GM19438 (cell line): ENCODE measurements around the gene SLC7A9.
"Not testable (repeated sequence)": the region's sequence is repeated elsewhere in the genome, so short reads cannot be mapped to it uniquely, and the experiment has no call there.

ENCODE experiments used
- ATAC-seq: cut with Tn5 transposase; IDR thresholded peaks from one replicate; pipeline ENCODE4 v1.9.1; 2021; ENCODE audit warnings: low read depth; ENCODE audit not compliant: unreplicated experiment

Gene SLC7A9

DNA sequence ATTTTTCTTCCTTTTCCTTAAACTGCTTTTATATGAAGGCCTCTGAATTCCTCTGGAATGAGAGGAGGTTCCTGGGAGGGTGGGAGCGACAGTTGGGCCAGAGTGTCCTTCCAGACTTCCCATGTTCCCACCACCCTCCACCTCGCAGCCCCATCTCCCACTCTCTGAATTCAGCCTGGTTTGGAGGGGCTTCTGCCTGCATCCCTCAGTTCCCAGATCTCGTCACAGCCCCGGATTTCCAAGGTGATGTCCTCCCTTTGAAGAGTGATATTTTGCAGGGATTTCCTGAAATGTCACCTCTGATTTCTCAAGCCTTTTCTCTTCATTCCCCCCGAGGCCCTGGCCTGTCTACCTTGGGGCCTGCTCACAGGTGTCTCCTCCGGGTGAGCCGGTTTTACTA, 16.7 kb upstream of the SLC7A9 start:
- ATAC-seq = no peak

DNA sequence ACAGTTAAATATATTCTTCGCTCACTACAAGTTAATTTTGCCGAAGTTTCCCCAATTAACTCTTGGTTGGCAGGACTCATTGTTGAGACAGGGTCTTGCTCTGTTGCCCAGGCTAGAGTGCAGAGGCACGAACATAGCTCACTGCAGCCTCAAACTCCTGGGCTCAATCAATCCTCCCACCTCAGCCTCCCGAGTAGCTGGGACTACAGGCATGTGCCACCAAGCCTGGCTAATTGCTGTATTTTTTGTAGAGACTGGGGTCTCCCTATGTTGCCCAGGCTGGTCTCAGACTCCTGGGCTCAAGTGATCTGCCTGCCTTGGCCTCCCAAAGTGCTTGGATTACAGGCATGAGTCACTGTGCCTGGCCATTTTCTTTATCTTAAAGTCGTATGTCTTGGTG, 15.7 kb upstream of the SLC7A9 start:
- ATAC-seq = not testable (repeated sequence)

DNA sequence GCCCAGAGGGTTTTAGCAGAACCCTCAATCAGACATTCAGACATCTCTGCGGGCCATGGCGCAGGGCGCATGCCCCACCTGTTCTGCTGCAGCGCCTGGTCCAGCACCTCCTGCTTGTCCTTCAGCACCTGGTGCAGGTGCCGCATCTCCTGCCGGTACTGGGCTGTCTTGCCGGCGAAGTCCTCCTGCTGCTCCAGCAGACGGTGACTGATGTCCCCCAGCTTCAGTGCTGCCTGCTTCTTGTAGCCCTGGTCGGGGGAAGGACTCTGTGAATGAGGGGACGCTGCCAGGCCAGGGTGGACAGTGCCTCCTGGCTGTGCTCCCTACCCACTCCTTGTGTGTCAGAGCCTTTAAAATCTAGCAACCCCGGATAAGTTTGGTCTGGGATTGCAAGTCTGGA, 12.2 kb upstream of the SLC7A9 start:
- ATAC-seq = no peak

DNA sequence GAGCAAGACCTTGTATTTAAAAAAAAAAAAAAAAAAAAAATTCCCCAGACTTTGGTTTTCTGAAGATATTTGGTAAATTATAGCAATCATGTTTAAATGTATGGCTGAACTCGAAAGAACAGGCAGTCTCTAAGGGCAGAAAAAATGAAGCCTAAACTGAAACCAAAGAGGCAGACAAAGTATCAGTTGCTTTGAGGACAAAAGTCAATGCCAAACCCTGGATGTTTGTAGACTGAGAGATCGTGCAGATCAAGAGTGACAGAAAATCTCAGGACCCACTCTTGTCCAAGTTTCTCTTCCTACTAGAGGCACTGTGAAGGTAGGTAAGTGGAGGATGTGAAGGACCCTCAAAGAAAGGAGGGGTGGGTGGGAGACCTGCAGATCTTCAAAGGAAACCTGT, 11.1 kb upstream of the SLC7A9 start:
- ATAC-seq = no peak

DNA sequence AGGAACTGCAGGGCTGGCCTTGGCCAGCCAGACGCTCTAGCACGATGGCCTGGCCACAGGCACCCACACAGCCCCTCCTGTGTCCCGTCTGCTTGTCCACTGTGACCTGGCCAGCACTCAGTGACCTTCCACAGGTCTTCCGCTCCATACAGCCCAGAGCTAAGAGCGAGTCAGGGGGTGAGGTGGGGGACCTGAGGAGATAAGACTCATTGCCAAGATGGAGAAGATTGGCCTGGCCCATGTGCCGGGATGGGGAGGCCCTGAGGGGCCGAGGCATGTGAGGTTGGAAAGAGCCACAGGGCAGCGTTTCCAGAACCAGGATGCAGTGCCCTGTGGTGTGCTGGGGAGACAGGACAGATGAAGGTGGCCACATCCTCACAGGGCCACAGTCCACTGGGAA, 10.2 kb upstream of the SLC7A9 start:
- no peak for ATAC-seq

DNA sequence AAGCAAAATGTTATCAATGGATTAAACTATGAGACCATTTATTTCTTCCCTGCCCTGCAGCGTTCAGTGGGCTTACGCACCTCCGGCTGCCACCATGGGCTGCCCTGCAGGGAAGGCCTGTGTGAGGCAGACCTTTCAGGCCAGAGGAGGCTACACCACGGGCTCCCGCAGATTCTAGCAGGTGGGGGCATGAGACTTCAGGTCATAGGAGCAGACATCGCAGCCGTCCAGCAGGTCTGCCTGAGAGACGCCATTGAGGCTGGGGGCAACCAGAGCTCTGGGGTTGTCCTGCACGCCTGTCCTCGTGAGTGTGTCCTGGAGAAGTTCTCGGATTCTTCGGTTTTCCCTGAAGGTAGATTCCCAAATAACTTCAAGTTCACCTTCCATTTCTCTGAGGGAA, 9.4 kb upstream of the SLC7A9 start:
- ATAC-seq = no peak

DNA sequence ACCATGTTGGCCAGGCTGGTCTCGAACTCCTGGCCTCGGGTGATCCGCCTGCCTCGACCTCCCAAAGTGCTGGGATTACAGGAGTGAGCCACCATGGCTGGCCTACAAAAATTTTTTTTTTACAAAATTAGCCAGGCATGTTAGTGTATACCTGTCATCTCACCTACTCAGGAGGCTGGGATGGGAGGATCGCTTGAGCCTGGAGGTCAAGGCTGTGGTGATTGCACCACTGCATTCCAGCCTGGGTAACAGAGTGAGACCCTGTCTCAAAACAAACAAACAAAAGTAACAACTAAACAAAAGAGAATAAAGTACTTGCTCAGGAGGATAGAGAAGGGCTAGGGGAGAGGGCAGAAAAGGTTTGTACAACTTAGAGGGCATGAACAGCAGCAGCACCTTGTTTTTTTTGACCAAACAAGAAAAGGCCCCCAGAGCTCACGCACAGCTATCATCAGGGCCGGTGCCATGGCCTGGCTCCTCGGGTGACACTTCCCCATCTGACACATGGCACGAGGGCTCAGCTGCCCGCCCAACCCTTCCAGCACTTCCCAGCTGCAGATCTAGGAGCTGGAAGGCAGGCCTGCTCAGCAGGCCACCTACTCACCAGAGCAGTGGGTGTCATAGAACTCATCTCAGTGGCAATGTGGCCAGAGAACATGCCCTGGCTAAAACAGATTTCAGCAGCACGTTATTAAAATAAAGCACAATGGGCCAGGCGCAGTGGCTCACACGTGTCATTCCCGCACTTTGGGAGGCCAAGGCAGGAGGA, 8.6 kb upstream of the SLC7A9 start:
- ATAC-seq = no peak

DNA sequence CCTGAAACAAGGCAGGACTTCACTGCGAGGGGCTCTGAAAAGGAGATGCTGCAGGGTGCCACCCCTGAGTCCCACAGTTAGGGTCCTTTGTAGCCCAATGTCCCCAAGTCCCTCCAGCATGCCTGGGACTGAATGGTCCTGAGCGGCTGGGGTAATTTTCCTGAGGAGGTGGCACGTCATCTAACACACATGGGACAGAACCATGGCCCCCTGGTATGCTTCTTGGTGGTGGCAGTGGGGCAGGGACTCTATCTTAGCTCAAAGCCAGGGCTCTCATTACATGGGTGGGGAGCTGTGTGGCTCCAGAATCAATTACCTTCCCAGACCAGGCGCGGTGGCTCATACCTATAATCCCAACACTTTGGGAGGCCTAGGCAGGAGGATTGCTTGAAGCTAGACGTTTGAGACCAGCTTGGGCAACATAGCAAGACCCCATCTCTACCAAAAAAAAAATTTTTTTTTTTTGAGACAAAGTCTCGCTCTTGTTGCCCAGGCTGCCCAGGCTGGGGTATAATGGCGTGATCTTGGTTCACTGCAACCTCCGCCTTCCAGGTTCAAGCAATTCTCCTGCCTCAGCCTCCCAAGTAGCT, 7.9 kb upstream of the SLC7A9 start:
- no peak for ATAC-seq

DNA sequence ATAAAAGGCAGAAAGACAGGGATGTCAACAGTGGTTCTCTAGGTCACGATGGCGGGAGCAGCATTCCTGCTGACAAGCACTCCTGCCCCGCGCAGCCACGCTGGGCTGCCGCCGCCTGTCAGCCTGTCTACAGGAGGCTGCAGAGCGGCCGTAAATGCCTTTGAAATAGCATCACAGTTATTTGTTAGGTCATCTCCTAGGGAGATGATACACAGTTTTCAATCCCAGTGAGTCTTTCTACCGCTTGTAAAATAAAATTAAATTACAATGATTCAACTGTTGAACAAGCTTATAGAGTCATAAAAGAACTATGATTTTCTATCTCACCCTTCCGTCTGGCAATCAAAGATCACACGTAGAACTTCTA, 7.3 kb upstream of the SLC7A9 start:
- no peak for ATAC-seq

DNA sequence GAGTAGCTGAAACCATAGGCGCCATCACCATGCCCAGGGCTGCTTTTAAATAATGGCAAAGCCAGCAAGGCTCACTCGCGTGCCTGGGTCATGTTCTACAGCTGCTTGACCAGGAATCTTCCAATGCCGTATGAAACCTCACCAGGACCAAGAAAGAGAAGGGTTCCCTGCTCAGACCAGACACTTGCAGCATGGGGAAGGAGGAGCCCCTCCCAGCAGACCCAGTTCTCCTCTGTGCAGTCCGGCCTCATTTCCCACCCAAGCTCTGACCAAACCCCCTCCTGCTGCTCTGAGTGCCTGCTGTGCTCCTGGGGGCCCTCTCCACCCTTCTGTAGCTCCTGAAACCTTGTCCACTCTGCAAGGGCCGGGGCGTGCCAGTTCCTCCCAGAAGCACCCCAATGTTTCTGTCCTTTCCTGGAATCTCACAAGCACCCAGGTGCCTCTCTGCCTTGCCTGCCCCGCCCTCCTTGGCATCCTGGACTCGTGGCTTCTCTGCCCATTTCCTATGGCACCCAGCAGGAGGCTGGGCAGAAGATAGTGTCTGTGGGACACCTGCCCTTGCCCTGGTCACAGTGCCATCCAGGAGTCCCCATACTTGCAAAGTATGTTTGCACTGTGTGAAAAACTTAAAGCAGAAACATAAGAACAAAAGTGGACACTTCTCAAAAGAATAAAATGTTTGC, 6.8 kb upstream of the SLC7A9 start:
- ATAC-seq = no peak

DNA sequence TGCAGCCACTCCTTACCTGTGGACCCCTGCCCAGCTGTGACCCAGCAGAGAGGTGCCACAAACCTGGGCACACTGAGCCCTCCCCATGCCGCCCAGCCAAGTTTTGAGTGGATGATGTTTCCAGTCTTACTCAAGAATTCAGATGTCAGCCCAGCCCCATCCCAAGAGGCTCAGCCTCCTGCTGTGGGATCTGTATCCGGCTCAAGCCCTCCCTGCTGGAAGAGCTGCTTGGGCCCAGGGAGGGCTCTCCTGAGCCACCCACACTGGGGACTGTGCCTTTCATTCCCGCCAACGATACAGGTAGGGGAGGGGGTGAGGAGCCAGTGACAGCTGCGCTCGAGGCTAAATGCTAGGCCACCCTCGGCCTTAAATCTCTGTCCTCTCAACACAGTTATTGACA, 5.9 kb upstream of the SLC7A9 start:
- ATAC-seq = no peak

DNA sequence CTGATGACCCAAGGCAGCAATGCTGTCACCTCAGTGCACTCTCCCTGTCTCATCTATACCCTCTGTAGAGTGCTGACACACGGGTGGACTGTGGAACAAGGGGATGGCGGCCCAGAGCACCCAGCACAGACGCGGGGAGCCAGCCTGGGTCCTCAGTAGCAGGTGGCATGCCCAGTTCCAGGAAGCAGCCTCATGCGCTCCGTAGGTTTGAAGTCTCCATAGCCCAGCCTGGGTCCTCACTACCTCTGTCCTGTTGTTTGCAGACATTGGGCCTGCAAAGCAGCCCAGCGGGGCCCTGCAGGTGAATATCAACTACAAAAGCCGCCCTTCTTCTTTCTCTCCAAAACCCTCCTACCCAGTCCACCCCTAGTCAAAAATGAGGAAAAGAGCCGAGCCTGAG, 5.0 kb upstream of the SLC7A9 start:
- ATAC-seq = no peak

DNA sequence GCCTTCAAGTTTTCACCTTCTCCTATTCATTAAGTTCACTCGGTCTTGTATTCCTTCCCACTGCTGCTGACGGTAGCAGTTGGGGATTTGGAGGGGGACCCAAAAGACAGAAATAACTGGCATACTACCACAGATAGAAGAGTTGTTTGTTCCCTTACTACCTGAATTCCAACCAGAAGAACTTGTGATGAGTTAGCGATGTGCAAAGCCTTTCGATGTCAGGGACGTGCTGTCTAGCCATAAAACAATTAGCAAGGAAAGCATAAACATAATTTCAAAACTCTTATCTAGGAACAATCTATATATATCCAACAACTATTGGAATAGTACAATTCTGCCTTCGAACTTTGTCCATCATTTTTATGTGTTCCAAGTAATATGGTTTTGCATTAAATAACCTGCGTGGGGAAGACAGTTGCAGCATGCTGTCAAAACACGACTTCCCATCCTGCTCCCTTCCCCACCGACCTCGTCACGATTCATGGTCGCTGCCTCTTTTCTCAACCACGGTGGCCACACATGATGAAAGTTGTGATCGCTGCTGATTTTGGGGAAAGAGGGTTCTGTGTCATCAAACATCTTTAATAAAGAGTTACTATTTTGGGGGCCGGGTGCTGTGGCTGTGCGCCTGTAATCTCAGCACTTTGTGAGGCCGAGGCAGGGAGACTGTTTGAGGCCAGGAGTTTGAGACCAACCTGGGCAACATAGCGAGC, 3.8 kb upstream of the SLC7A9 start:
- ATAC-seq = no peak

DNA sequence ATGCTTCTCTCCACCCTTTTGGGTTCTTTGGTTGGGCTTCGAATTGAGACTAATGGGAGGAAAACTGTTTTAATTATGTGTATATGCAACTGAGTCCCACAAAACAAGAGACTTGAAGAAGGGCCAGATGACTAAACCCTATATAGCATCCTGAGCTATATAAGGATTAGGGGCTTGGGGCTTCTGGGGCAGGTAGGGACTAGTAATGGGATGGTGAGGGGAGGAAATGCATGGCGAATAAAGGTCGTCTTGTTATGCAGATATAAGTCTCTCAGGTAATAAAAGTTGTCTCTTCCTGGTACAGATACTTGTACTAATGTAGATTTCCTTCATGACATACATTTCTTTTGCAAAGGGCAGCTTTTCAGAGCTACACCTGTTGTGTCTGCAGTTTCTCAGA, 2.8 kb upstream of the SLC7A9 start:
- no peak for ATAC-seq

DNA sequence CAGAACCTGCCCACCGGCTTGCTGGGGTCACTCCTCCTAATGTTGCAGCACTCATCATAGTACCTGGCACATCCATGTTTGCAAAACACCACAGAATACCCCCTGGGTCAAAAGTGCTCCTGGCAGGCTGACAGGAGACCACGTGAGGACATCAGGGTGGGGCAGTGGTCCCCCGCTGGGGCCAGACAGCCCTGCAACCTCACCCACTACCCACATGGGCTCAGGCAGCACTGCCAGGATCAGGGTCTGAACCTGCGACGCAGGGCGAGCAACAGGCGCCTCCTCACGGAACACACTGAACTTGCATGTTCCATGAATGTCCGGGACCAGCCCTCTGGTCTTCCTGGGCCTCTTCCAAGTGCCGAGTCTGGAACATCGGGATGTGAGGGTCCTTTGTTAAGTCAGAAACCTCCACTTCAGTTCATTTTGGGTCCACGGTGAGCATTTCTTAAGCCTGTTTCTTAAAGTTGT, 1.4 kb upstream of the SLC7A9 start:
- ATAC-seq = no peak

DNA sequence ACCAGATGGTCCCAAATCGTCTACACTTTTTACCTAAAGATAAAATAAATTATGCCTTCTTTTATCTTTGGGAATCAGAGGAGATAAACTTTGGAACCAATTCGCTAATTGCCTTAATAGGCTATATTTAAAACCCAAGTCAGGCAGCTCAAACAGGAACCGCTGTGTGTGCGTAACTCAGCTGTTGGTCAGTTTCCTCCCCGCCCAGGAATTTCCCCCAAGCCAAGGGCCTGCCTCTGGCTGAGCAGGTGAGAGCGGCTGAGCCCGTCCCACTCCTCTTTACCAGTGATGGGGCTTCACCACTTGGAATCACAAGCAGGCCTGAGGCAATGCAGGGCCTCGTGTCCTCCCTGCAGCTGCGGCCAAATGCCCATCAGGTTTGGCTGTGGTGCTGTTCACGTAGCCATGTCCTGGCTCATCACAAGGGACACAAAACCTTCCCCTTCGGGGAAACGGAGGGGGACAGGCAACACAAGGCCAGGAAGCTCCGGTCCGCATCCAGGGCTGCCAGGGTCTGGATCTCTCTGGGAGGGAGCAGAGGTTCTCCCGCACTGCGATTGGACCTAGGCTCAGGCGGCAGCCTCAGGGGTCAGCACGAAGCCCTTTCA, 503 bp upstream of the SLC7A9 start:
- no peak for ATAC-seq

DNA sequence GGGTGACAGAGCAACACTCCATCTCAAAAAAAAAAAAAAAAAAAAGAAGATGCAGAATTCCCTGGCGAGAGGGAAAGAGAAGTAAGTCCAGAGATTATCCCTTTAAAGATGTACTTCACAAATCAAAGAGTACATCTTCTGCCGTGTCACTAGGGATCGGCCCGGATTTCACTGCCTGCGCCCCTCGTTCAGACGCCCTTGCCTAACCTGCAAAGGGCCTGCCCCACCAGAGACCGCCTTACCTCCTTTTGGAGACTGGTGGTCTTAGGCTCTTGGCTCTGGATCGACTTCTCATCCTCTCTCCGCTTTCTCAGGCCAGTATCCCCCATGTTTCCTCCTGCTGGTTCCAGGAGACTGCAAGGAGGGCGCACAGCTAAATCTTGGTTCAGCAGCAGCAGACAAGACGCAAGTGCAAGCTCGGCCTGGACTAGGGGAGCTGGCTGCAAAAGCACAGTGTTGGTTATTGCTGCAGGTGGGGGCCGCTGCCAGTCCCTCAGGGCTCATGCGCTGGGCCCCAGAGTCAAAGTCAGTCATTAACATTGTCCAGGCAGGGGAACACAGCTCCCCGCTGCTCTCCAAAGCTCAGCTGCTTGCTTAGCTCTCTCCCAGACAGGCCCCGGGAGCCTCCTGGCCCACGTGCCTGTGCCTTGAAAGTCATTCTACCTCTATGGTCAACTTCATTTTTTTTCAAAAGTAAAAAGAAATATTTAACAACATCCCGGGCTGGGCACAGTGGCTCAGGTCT, 1.2 kb downstream of the SLC7A9 start:
- no peak for ATAC-seq

DNA sequence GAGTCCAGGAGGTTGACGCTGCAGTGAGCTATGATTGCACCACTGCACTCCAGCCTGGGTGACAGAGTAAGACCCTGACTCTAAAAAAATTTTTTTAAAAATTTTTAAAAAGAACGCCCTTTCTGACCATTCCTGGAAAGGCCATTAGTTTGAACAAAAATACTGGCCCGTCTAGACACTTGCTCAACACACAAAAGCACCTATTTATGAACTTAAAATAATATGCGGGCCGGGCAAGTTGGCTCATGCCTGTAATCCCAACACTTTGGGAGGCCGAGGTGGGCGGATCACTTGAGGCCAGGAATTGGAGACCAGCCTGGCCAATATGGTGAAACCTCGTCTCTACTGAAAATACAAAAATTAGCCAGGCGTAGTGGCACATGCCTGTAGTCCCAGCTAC, 2.1 kb downstream of the SLC7A9 start:
- ATAC-seq = not testable (repeated sequence)

DNA sequence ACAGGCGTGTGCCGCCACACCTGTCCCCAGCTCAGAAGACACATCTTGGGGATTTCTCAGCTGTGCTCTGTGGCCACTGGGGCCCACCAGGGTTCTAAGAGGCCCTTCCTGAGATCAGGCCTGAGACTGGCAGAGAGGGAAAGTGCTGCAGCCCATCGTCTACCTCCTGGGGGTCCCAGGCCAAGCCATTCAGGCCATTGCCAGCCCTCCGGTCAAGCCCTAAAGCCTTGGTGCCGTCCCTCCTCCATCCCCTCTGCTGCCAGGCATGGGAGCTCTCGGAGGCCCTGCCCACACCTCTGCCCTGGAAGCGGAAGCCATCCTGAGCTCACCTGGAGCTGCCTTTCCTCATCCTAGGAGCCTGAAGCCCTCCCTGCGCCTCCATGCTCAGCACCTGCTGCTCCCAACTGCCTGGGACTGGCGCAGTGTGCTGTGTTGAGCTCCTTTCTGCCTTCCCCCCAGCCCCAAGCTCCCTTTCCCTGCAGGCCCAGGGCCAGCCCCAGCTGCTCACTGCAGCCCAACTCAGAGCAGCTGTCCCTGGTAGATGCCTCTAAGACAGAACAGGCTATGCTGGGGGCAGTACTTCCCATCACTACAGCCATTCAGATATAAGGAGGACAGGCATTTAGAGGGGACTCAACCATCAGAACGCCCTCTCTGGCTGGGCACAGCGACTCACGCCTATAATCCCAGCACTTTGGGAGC, 2.9 kb downstream of the SLC7A9 start:
- no peak for ATAC-seq

DNA sequence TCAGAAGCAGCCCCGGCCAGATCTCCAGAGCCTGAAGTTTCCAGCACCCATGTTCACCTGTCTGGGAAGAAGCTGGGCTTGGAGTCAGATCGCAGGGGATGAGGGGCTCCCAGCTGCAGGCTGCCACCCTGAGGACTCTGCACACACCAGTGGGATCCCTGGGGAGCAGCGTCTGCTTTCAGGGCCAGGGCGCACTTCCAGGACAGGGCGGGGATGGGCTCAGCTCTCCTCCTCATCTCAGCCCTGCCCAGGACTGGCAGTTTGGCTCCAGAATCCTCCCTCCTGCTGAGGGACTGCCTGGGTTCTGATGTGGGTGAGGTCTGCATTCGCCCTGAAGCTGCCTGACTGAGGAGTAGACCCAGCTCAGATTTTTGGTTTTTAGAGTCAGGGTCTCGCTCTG, 3.5 kb downstream of the SLC7A9 start:
- ATAC-seq = no peak
